Right lobe of liver (tissue), 4 donors: ENCODE data around the gene MRPS6.

Experiments used
- POLR2A ChIP-seq: fragments of 450-650 bp; IDR thresholded peaks from one replicate; pipeline ENCODE4 v1.6.1; 2017; ENCODE audit warnings: antibody characterized with exemption, mild to moderate bottlenecking
- TF ChIP-seq, protein P1 (sequence below), 4 donors: fragments of 200-600 bp in 3 of 4; fragments of 450-650 bp in 1 of 4; IDR thresholded peaks; one replicate each; pipeline versions ENCODE4 v1.5.1 to v1.8.0; 2016 to 2022; ENCODE audit warnings: antibody characterized with exemption in 4 of 4, mild to moderate bottlenecking in 2 of 4
- donor health status: DM: no; HTN: no; CAD: no.
- donor health status: DM: no; HTN: no; CAD: no.
- donor health status: DM: no; HTN: yes; CAD: no.

DNA sequence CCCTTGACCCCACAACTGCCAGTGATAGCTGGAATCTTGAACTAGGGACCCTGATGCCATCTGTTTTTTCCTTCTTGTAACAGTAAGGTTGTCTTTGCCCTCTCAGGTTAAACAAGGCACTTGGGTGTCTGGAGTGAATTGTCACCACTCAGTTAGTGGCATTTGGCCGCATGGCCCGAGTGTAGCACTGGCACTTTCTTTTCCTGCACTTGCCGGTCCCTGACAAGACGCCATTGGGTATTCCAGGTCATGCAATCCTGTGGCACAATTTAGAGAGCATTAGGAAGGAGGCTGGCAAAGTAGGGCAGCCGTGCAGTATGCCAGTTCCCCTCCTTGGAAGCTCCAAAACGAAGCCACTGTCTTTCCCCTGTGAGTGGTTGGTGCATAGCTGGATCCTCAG, 70.8 kb downstream of the MRPS6 start:
- TF ChIP-seq, protein P1, sequence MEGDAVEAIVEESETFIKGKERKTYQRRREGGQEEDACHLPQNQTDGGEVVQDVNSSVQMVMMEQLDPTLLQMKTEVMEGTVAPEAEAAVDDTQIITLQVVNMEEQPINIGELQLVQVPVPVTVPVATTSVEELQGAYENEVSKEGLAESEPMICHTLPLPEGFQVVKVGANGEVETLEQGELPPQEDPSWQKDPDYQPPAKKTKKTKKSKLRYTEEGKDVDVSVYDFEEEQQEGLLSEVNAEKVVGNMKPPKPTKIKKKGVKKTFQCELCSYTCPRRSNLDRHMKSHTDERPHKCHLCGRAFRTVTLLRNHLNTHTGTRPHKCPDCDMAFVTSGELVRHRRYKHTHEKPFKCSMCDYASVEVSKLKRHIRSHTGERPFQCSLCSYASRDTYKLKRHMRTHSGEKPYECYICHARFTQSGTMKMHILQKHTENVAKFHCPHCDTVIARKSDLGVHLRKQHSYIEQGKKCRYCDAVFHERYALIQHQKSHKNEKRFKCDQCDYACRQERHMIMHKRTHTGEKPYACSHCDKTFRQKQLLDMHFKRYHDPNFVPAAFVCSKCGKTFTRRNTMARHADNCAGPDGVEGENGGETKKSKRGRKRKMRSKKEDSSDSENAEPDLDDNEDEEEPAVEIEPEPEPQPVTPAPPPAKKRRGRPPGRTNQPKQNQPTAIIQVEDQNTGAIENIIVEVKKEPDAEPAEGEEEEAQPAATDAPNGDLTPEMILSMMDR (IDR thresholded peaks at IDR 0.05): no peak
- no peak for TF ChIP-seq POLR2A
